WTC11 (cell line): Measurements from ENCODE around the gene FLT3. TPM values are rescaled to one million over a fixed set of nuclear protein-coding genes. Genes with fewer than 3 reads are reported as not detected.
A peak's percentile ranks its signal among the peaks of the same experiment; 100 is the strongest.

ENCODE experiments used
- ATAC-seq: fragments of 200-7000 bp; cut with Tn5 transposase; 2 replicates; pipeline ENCODE4 v1.10.0; 2021; ENCODE audit warnings: mild to moderate bottlenecking, moderate library complexity
- CTCF ChIA-PET: fragments of 300-600 bp; sonication (Branson Sonifier 250); formaldehyde crosslinking; loops from one replicate; lab custom pipeline; 2021; ENCODE audit warnings: antibody characterized with exemption; lab: Charles Lee
- POLR2A ChIA-PET: fragments of 350-600 bp; sonication (Branson Sonifier 250); formaldehyde crosslinking; loops from one replicate; lab custom pipeline; 2021; ENCODE audit warnings: antibody characterized with exemption; lab: Charles Lee
- DNase-seq: peaks from one replicate; pipeline ENCODE4 v3.0.0; 2021; ENCODE audit warnings: low spot score
- H3K27ac Mint-ChIP-seq: 2 replicates; pipeline ENCODE4 v1.8.0; 2021; ENCODE audit warnings: mixed read lengths
- H3K27me3 Mint-ChIP-seq: 2 replicates; pipeline ENCODE4 v1.8.0; 2021; ENCODE audit warnings: low read depth, mild to moderate bottlenecking, moderate library complexity, mixed read lengths
- H3K36me3 Mint-ChIP-seq: 2 replicates; pipeline ENCODE4 v1.8.0; 2021; ENCODE audit warnings: mixed read lengths
- H3K4me1 Mint-ChIP-seq: 2 replicates; pipeline ENCODE4 v1.8.0; 2022; ENCODE audit warnings: mixed read lengths
- H3K4me3 Mint-ChIP-seq: 2 replicates; pipeline ENCODE4 v1.8.0; 2021; ENCODE audit warnings: mild to moderate bottlenecking, moderate library complexity, mixed read lengths
- H3K9me3 Mint-ChIP-seq: 2 replicates; pipeline ENCODE4 v1.8.0; 2021; ENCODE audit warnings: mixed read lengths
- ATF6 ChIP-seq: sonication (generic); formaldehyde crosslinking; IDR thresholded peaks from 2 replicates; pipeline ENCODE4 v1.8.1; 2023; ENCODE audit warnings: mild to moderate bottlenecking, missing genetic modification reagents
- ELF4 ChIP-seq: sonication (generic); formaldehyde crosslinking; IDR thresholded peaks from 2 replicates; pipeline ENCODE4 v1.8.1; 2022; ENCODE audit warnings: low read depth, mild to moderate bottlenecking, moderate library complexity, missing genetic modification reagents
- ETV6 ChIP-seq: sonication (generic); formaldehyde crosslinking; IDR thresholded peaks from 2 replicates; pipeline ENCODE4 v1.8.1; 2022; ENCODE audit warnings: mild to moderate bottlenecking, missing genetic modification reagents
- FOXP1 ChIP-seq: sonication (generic); formaldehyde crosslinking; IDR thresholded peaks from 2 replicates; pipeline ENCODE4 v1.8.0; 2022; ENCODE audit warnings: missing genetic modification reagents, mild to moderate bottlenecking, moderate library complexity, borderline replicate concordance
- GTF2I ChIP-seq: fragments of 250-450 bp; sonication (Bioruptor Pico); conservative IDR thresholded peaks from 2 replicates; pipeline ENCODE4 v1.4.0; 2021; ENCODE audit warnings: mild to moderate bottlenecking
- IRF2 ChIP-seq: sonication (generic); formaldehyde crosslinking; IDR thresholded peaks from 2 replicates; pipeline ENCODE4 v1.8.0; 2022; ENCODE audit warnings: low read depth, missing genetic modification reagents, borderline replicate concordance
- MLX ChIP-seq: sonication (generic); formaldehyde crosslinking; IDR thresholded peaks from 2 replicates; pipeline ENCODE4 v1.8.1; 2023; ENCODE audit warnings: mild to moderate bottlenecking, missing genetic modification reagents, moderate library complexity
- NR1H2 ChIP-seq: sonication (generic); formaldehyde crosslinking; IDR thresholded peaks from 2 replicates; pipeline ENCODE4 v1.9.0; 2021; ENCODE audit warnings: mild to moderate bottlenecking, moderate library complexity, missing genetic modification reagents
- NR3C1 ChIP-seq: sonication (generic); formaldehyde crosslinking; conservative IDR thresholded peaks from 2 replicates; pipeline ENCODE4 v1.8.1; 2023; ENCODE audit warnings: low read depth, mild to moderate bottlenecking, missing genetic modification reagents
- RELA ChIP-seq: sonication (generic); formaldehyde crosslinking; IDR thresholded peaks from 2 replicates; pipeline ENCODE4 v1.8.1; 2022; ENCODE audit warnings: missing genetic modification reagents, mild to moderate bottlenecking, borderline replicate concordance
- RORB ChIP-seq: fragments of 250-450 bp; sonication (Bioruptor Pico); IDR thresholded peaks from 2 replicates; pipeline ENCODE4 v1.9.0; 2021; ENCODE audit warnings: mild to moderate bottlenecking
- SOX15 ChIP-seq: fragments of 250-450 bp; sonication (Bioruptor Pico); IDR thresholded peaks from 2 replicates; pipeline ENCODE4 v1.9.0; 2021; ENCODE audit warnings: mild to moderate bottlenecking
- SP1 ChIP-seq: sonication (generic); formaldehyde crosslinking; conservative IDR thresholded peaks from 2 replicates; pipeline ENCODE4 v1.8.1; 2022; ENCODE audit warnings: missing genetic modification reagents
- TEAD1 ChIP-seq: sonication (generic); formaldehyde crosslinking; IDR thresholded peaks from 2 replicates; pipeline ENCODE4 v1.8.0; 2022; ENCODE audit warnings: mild to moderate bottlenecking, missing genetic modification reagents
- ZMAT4 ChIP-seq: fragments of 250-450 bp; sonication (Bioruptor Pico); IDR thresholded peaks from 2 replicates; pipeline ENCODE4 v1.9.0; 2021; ENCODE audit warnings: mild to moderate bottlenecking
- ZNF121 ChIP-seq: sonication (generic); formaldehyde crosslinking; IDR thresholded peaks from 2 replicates; pipeline ENCODE4 v1.8.0; 2023; ENCODE audit warnings: missing genetic modification reagents
- ZNF219 ChIP-seq: sonication (generic); formaldehyde crosslinking; IDR thresholded peaks from 2 replicates; pipeline ENCODE4 v1.8.0; 2023; ENCODE audit warnings: missing genetic modification reagents, mild to moderate bottlenecking, borderline replicate concordance
- ZNF232 ChIP-seq: sonication (generic); formaldehyde crosslinking; IDR thresholded peaks from 2 replicates; pipeline ENCODE4 v1.8.0; 2022; ENCODE audit warnings: mild to moderate bottlenecking, missing genetic modification reagents
- ZNF423 ChIP-seq: fragments of 250-450 bp; sonication (Bioruptor Pico); IDR thresholded peaks from 2 replicates; pipeline ENCODE4 v2.1.2; 2022; ENCODE audit warnings: mild to moderate bottlenecking, moderate library complexity
- ZNF512 ChIP-seq: sonication (generic); formaldehyde crosslinking; IDR thresholded peaks from 2 replicates; pipeline ENCODE4 v1.8.1; 2022; ENCODE audit warnings: missing genetic modification reagents, borderline replicate concordance
- ZNF671 ChIP-seq: fragments of 250-450 bp; sonication (Bioruptor Pico); IDR thresholded peaks from 2 replicates; pipeline ENCODE4 v1.8.0; 2021; ENCODE audit warnings: mild to moderate bottlenecking
- total RNA-seq: library from RNA; stranded (reverse); gene quantifications from 3 replicates; pipeline ENCODE4 v1.2.3, GENCODE V29; 2021
- TF ChIP-seq, protein P1 (sequence below): fragments of 250-450 bp; sonication (Bioruptor Pico); IDR thresholded peaks from 2 replicates; pipeline ENCODE4 v2.1.2; 2022; ENCODE audit warnings: mild to moderate bottlenecking, moderate library complexity
- TF ChIP-seq, protein P2 (sequence below): sonication (generic); formaldehyde crosslinking; IDR thresholded peaks from 2 replicates; pipeline ENCODE4 v1.8.0; 2022; ENCODE audit warnings: mild to moderate bottlenecking, missing genetic modification reagents

FLT3 gene
- total RNA-seq, 1 experiment from 2014 or later = 0.15 TPM

DNA sequence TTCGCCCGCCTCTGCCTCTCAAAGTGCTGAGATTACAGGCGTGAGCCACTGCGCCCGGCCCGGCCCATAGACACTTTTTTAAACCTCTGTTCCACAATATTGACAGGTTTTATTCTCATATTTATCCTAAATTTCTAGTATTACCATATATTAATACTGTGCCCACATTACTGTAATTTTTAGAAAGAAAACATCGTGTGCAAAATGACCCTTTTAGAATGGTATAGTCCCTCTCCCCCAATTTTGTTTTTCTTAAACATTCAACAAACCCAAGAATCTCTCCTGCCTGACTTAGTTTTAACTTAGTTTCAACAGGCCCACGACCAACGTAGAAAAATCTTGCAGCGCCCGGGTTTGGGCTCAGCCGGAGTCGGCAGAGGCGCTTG, 140.4 kb downstream of the FLT3 start:
- no peak for ATAC-seq
- Mint-ChIP-seq H3K27me3 (peaks cover 100% of the 10 kb centered on the region), H3K9me3 (no peaks in the 10 kb centered on the region), H3K36me3 (no peaks in the 10 kb centered on the region), H3K4me1 (peaks cover 30% of the 10 kb centered on the region), H3K27ac (no peak overlapping the region), H3K4me3 (peak overlapping the region; percentile 56)
- CTCF ChIA-PET = interaction anchor here (0.5 to 3.6 kb wide), 26 partner anchors 9 to 598 kb away, joined by 3 to 46 read pairs (median 7); partner anchors contain the start of genes CDX2 and PDX1
- TF ChIP-seq ZNF671 (CRISPR knock-in tag) (no peak), NR3C1 (CRISPR knock-in tag) (no peak), IRF2 (no peak), ZNF121 (no peak), ATF6 (CRISPR knock-in tag) (no peak), RELA (no peak), ETV6 (no peak), FOXP1 (CRISPR knock-in tag) (no peak), ZNF232 (CRISPR knock-in tag) (no peak), SP1 (CRISPR knock-in tag) (no peak), ELF4 (CRISPR knock-in tag) (no peak), ZMAT4 (CRISPR knock-in tag) (no peak), ZNF423 (CRISPR knock-in tag) (no peak), RORB (CRISPR knock-in tag) (no peak), MLX (CRISPR knock-in tag) (no peak), TEAD1 (CRISPR knock-in tag) (no peak), ZNF219 (CRISPR knock-in tag) (no peak), SOX15 (CRISPR knock-in tag) (no peak)
- TF ChIP-seq, protein P1, sequence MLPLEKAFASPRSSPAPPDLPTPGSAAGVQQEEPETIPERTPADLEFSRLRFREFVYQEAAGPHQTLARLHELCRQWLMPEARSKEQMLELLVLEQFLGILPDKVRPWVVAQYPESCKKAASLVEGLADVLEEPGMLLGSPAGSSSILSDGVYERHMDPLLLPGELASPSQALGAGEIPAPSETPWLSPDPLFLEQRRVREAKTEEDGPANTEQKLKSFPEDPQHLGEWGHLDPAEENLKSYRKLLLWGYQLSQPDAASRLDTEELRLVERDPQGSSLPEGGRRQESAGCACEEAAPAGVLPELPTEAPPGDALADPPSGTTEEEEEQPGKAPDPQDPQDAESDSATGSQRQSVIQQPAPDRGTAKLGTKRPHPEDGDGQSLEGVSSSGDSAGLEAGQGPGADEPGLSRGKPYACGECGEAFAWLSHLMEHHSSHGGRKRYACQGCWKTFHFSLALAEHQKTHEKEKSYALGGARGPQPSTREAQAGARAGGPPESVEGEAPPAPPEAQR (CRISPR knock-in tag) = no peak
- POLR2A ChIA-PET = no interaction called here
- DNase-seq = no peak

GRCh38 chr13:27956576-27957300, 143.6 kb downstream of the FLT3 start:
- ATAC-seq (no peak), DNase-seq (no peak)
- ChIA-PET POLR2A (interaction anchor here (0.7 kb wide), 2 partner anchors 33 to 276 kb away, joined by 3 read pairs; no protein-coding TSS in a partner anchor), CTCF (interaction anchor here (0.6 to 4.1 kb wide), 2 partner anchors 131 to 422 kb away, joined by 4 to 211 read pairs; no protein-coding TSS in a partner anchor)
- Mint-ChIP-seq H3K9me3 (no peaks in the 10 kb centered on the region), H3K36me3 (no peaks in the 10 kb centered on the region), H3K27me3 (peaks cover 99% of the 10 kb centered on the region), H3K4me1 (peaks cover 18% of the 10 kb centered on the region), H3K27ac (no peak overlapping the region), H3K4me3 (no peak overlapping the region)
- no peak for TF ChIP-seq FOXP1 (CRISPR knock-in tag)
- TF ChIP-seq ZNF121 = no peak
- TF ChIP-seq ZNF671 (CRISPR knock-in tag) = no peak
- no peak for TF ChIP-seq NR1H2 (CRISPR knock-in tag)
- no peak for TF ChIP-seq ZNF512 (CRISPR knock-in tag)
- TF ChIP-seq, protein P2, sequence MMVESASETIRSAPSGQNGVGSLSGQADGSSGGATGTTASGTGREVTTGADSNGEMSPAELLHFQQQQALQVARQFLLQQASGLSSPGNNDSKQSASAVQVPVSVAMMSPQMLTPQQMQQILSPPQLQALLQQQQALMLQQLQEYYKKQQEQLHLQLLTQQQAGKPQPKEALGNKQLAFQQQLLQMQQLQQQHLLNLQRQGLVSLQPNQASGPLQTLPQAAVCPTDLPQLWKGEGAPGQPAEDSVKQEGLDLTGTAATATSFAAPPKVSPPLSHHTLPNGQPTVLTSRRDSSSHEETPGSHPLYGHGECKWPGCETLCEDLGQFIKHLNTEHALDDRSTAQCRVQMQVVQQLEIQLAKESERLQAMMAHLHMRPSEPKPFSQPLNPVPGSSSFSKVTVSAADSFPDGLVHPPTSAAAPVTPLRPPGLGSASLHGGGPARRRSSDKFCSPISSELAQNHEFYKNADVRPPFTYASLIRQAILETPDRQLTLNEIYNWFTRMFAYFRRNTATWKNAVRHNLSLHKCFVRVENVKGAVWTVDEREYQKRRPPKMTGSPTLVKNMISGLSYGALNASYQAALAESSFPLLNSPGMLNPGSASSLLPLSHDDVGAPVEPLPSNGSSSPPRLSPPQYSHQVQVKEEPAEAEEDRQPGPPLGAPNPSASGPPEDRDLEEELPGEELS (CRISPR knock-in tag) = no peak
- no peak for TF ChIP-seq GTF2I
